SU-DHL-6 (cell line): ENCODE data around the gene SLC38A9.
"Not testable (repeated sequence)": the region's sequence is repeated elsewhere in the genome, so short reads cannot be mapped to it uniquely, and the experiment has no call there.

Experiments used
- H2AFZ ChIP-seq: fragments of 200-600 bp; sonication (generic); 2 replicates; pipeline ENCODE4 v1.6.1; 2014; ENCODE audit warnings: low read depth, mild to moderate bottlenecking, moderate library complexity, mixed read lengths, antibody characterized with exemption, low read length; ENCODE audit not compliant: severe bottlenecking
- H3F3A ChIP-seq: fragments of 200-600 bp; shearing (Covaris generic); 2 replicates; pipeline ENCODE4 v1.6.0; 2016; ENCODE audit warnings: antibody characterized with exemption, mild to moderate bottlenecking; ENCODE audit not compliant: insufficient read depth
- H3K27ac ChIP-seq: fragments of 200-600 bp; sonication (generic); 2 replicates; pipeline ENCODE4 v1.5.1; 2016; ENCODE audit warnings: low read depth, mild to moderate bottlenecking, low read length, moderate library complexity, mixed read lengths
- H3K27me3 ChIP-seq: fragments of 200-600 bp; sonication (generic), shearing (Covaris generic); 2 replicates; pipeline ENCODE4 v1.6.0; 2014; ENCODE audit warnings: mild to moderate bottlenecking, low read length
- H3K36me3 ChIP-seq: fragments of 200-600 bp; sonication (generic); 2 replicates; pipeline ENCODE4 v1.6.1; 2014; ENCODE audit warnings: mild to moderate bottlenecking, low read length, mixed read lengths
- H3K4me2 ChIP-seq: fragments of 300-600, 200-600 bp; shearing (Covaris generic), sonication (generic); 2 replicates; pipeline ENCODE4 v1.6.0; 2014; ENCODE audit warnings: low read length, low read depth, mild to moderate bottlenecking; ENCODE audit not compliant: poor library complexity, severe bottlenecking
- H3K4me3 ChIP-seq: fragments of 200-600 bp; sonication (generic); 2 replicates; pipeline ENCODE4 v1.5.1; 2014; ENCODE audit warnings: antibody characterized with exemption, low read length, mild to moderate bottlenecking, mixed read lengths; ENCODE audit not compliant: insufficient read depth, poor library complexity, severe bottlenecking
- H3K79me2 ChIP-seq: fragments of 200-600 bp; sonication (generic); 2 replicates; pipeline ENCODE4 v1.6.1; 2014; ENCODE audit warnings: mild to moderate bottlenecking, low read length, moderate library complexity; ENCODE audit not compliant: insufficient read depth
- H3K9ac ChIP-seq: fragments of 200-600 bp; sonication (generic); 2 replicates; pipeline ENCODE4 v1.7.0; 2014; ENCODE audit warnings: mild to moderate bottlenecking, low read length
- H3K9me2 ChIP-seq: fragments of 200-600 bp; sonication (generic); replicated peaks from 2 replicates; pipeline ENCODE4 v1.6.1; 2014; ENCODE audit warnings: low read length; ENCODE audit not compliant: insufficient read depth
- H3K9me3 ChIP-seq: fragments of 200-600 bp; sonication (generic); 2 replicates; pipeline ENCODE4 v1.6.1; 2014; ENCODE audit warnings: low read length, mixed read lengths; ENCODE audit not compliant: insufficient read depth
- H4K20me1 ChIP-seq: fragments of 200-600 bp; sonication (generic); 2 replicates; pipeline ENCODE4 v1.6.1; 2014; ENCODE audit warnings: low read depth, mild to moderate bottlenecking, antibody characterized with exemption, low read length, moderate library complexity, mixed read lengths
- EZH2phosphoT487 ChIP-seq: fragments of 200-600 bp; sonication (generic), shearing (Covaris generic); conservative IDR thresholded peaks from 2 replicates; pipeline ENCODE4 v1.6.1; 2018; ENCODE audit warnings: mild to moderate bottlenecking, antibody characterized with exemption, low read length, moderate library complexity, mixed read lengths
- TF ChIP-seq, protein P1 (sequence below): fragments of 200-600 bp; sonication (generic); IDR thresholded peaks from one replicate; pipeline ENCODE4 v1.5.1; 2017; ENCODE audit warnings: antibody characterized with exemption, mild to moderate bottlenecking, low read length, moderate library complexity; ENCODE audit not compliant: insufficient read depth, poor library complexity, severe bottlenecking

SLC38A9 gene

DNA sequence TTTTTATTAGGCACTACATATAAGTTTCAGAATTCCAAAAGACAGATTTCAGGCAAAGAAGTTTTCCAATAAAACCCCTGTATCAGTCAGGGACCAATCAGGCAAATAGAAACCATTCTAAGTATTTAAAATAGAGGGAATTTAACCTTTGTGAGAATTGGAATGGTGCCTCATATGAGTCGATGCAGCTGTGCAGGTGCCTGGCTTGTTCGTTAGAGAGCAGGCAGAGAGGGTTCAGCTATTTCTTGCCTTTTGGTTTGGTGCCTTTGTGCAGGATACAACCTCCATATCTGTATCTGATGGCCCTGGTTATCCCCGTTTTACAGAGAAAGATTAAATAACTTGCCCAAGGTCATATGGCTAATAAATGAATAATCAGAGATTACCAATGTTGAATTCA, 19.7 kb upstream of the SLC38A9 start:
- H3K4me2 ChIP-seq = no peak overlapping the region
- H2AFZ ChIP-seq = no peak overlapping the region
- no peak overlapping the region for H3K27ac ChIP-seq
- no peaks in the 10 kb centered on the region for H3F3A ChIP-seq
- no peaks in the 10 kb centered on the region for H3K9me2 ChIP-seq
- H3K9ac ChIP-seq = no peak overlapping the region
- TF ChIP-seq, protein P1, sequence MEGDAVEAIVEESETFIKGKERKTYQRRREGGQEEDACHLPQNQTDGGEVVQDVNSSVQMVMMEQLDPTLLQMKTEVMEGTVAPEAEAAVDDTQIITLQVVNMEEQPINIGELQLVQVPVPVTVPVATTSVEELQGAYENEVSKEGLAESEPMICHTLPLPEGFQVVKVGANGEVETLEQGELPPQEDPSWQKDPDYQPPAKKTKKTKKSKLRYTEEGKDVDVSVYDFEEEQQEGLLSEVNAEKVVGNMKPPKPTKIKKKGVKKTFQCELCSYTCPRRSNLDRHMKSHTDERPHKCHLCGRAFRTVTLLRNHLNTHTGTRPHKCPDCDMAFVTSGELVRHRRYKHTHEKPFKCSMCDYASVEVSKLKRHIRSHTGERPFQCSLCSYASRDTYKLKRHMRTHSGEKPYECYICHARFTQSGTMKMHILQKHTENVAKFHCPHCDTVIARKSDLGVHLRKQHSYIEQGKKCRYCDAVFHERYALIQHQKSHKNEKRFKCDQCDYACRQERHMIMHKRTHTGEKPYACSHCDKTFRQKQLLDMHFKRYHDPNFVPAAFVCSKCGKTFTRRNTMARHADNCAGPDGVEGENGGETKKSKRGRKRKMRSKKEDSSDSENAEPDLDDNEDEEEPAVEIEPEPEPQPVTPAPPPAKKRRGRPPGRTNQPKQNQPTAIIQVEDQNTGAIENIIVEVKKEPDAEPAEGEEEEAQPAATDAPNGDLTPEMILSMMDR = no peak
- no peak for TF ChIP-seq EZH2phosphoT487
- H3K36me3 ChIP-seq = no peaks in the 10 kb centered on the region
- no peaks in the 10 kb centered on the region for H4K20me1 ChIP-seq
- no peaks in the 10 kb centered on the region for H3K79me2 ChIP-seq
- H3K4me3 ChIP-seq = no peak overlapping the region
- H3K9me3 ChIP-seq = no peaks in the 10 kb centered on the region
- H3K27me3 ChIP-seq = no peaks in the 10 kb centered on the region

DNA sequence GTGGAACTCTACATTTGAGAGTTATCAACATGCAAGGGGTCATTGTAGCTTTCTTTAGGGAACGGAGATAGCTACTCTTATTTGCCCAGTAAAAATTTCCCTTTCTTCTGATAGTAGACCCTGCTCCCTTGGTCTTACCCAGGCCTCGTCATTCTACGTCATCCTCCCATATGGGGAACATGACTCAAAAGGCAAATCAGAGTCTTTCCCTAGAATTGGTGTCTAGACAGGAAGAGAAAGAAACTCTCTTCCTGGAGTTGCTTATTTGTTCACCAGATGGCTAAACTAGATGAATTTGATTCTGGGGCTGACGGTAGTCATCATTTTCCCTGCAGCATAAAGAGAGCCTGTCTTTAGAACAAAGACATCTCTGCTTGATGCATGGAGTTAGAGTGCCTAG, 12.2 kb upstream of the SLC38A9 start:
- Histone ChIP-seq H3K9ac (no peak overlapping the region), H3K4me3 (no peak overlapping the region), H3F3A (no peaks in the 10 kb centered on the region), H3K36me3 (no peaks in the 10 kb centered on the region), H3K9me2 (no peaks in the 10 kb centered on the region), H3K27me3 (no peaks in the 10 kb centered on the region), H2AFZ (no peak overlapping the region), H3K27ac (no peak overlapping the region), H3K4me2 (no peak overlapping the region), H3K9me3 (no peaks in the 10 kb centered on the region), H4K20me1 (no peaks in the 10 kb centered on the region), H3K79me2 (no peaks in the 10 kb centered on the region)
- TF ChIP-seq EZH2phosphoT487 = no peak
- TF ChIP-seq, protein P1 = no peak

DNA sequence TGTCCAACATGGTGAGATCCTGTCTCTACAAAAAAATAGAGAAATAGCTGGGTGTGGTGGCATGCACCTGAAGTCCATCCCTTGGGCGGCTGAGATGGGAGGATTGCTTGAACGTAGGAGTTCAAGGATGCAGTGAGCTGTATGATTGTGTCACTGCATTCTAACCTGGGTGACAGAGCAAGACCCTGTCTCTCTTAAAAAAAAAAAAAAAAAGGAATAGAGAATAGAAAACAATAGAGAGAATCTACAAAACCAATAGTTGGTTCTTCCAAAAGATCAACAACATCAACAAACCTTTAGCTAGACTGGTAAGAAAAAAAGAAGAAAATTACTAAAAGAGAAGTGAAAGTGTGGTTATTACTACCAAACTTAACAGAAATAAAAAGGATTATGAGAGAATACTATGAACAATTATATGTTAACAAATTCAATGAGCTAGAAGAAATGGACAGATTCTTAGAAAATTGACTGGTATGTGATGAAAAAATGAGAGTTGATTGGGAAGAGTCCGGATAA, 8.1 kb upstream of the SLC38A9 start:
- TF ChIP-seq, protein P1 = no peak
- TF ChIP-seq EZH2phosphoT487 = no peak
- Histone ChIP-seq H4K20me1 (no peaks in the 10 kb centered on the region), H3K79me2 (no peaks in the 10 kb centered on the region), H3K9me2 (no peaks in the 10 kb centered on the region), H3K27me3 (no peaks in the 10 kb centered on the region), H3F3A (no peaks in the 10 kb centered on the region), H3K4me3 (no peak overlapping the region), H3K9me3 (no peaks in the 10 kb centered on the region), H2AFZ (no peak overlapping the region), H3K27ac (no peak overlapping the region), H3K36me3 (no peaks in the 10 kb centered on the region), H3K9ac (no peak overlapping the region), H3K4me2 (no peak overlapping the region)

DNA sequence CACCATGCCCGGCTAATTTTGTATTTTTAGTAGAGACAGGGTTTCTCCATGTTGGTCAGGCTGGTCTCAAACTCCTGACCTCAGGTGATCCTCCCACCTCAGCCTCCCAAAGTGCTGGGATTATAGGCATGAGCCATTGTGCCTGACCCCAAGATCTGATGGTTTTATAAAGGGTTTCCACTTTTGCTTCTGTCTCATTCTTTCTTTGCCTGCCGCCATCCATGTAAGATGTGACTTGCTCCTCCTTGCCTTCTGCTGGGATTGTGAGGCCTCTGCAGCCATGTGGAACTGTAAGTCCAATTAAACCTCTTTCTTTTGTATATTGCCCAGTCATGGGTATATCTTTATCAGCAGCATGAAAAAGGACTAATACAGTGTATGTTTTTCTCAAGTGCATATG, 6.9 kb upstream of the SLC38A9 start:
- H3F3A ChIP-seq, H3K9me3 ChIP-seq: not testable (repeated sequence)

More for the DNA sequence above, 6.9 kb upstream of the SLC38A9 start:
- H3K36me3 ChIP-seq, H3K4me3 ChIP-seq, H3K9ac ChIP-seq, H3K27me3 ChIP-seq, H3K4me2 ChIP-seq, H4K20me1 ChIP-seq, H3K27ac ChIP-seq, H3K79me2 ChIP-seq, H3K9me2 ChIP-seq, H2AFZ ChIP-seq: not testable (repeated sequence)
